ENCODE data around the gene ZEB2.

DNA sequence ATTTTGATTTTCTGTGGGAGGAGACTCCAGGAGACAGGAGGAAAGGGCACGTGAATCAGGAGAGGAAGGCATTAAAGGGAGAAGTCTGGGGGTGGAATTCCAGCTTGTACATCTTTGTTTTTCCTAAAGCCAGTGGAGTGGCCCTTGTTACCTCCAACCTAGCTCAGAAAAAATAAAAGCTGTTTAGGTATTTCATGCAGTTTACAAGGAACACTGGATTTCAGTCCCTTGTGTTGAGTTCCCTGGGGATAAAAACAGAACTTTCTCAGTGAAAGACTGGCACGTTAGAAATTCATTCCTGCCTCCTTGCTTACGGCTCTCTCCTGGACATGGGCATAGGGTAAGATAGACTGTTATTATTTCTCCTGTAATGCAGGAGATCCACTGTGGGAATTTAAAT is 170.2 kb downstream of the ZEB2 start:
- TF ChIP-seq, protein P1, sequence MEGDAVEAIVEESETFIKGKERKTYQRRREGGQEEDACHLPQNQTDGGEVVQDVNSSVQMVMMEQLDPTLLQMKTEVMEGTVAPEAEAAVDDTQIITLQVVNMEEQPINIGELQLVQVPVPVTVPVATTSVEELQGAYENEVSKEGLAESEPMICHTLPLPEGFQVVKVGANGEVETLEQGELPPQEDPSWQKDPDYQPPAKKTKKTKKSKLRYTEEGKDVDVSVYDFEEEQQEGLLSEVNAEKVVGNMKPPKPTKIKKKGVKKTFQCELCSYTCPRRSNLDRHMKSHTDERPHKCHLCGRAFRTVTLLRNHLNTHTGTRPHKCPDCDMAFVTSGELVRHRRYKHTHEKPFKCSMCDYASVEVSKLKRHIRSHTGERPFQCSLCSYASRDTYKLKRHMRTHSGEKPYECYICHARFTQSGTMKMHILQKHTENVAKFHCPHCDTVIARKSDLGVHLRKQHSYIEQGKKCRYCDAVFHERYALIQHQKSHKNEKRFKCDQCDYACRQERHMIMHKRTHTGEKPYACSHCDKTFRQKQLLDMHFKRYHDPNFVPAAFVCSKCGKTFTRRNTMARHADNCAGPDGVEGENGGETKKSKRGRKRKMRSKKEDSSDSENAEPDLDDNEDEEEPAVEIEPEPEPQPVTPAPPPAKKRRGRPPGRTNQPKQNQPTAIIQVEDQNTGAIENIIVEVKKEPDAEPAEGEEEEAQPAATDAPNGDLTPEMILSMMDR (IDR thresholded peaks at IDR 0.05) = no peak
- no peak for TF ChIP-seq POLR2A (IDR thresholded peaks at IDR 0.05)
